GM12801 (cell line): ENCODE results near the gene TMEM123.

Source experiments
- TF ChIP-seq, protein P1 (sequence below): IDR thresholded peaks from one replicate; pipeline ENCODE4 v1.5.1; 2011; ENCODE audit warnings: control low read depth; ENCODE audit not compliant: insufficient read length; ENCODE audit errors: extremely low read depth

TMEM123 gene

DNA sequence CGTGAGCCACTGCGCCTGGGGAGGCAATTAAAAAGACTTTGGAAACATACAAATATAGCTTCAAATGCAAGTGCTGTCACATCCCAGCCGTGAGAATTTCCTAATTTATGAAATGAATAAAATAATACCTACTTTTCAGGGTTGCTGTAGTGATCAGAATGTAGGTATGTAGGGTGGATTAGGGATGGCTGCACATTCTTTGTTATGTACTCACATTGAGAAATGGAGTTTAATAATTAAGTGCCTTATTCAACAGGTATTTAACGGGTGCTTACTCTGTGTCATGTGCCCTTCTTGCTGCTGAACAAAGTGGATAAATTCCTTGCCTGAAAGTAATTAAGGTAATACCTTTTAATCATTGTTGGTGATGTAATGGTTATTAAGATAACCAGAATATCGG lies 41.0 kb upstream of the TMEM123 start:
- TF ChIP-seq, protein P1, sequence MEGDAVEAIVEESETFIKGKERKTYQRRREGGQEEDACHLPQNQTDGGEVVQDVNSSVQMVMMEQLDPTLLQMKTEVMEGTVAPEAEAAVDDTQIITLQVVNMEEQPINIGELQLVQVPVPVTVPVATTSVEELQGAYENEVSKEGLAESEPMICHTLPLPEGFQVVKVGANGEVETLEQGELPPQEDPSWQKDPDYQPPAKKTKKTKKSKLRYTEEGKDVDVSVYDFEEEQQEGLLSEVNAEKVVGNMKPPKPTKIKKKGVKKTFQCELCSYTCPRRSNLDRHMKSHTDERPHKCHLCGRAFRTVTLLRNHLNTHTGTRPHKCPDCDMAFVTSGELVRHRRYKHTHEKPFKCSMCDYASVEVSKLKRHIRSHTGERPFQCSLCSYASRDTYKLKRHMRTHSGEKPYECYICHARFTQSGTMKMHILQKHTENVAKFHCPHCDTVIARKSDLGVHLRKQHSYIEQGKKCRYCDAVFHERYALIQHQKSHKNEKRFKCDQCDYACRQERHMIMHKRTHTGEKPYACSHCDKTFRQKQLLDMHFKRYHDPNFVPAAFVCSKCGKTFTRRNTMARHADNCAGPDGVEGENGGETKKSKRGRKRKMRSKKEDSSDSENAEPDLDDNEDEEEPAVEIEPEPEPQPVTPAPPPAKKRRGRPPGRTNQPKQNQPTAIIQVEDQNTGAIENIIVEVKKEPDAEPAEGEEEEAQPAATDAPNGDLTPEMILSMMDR: no peak

DNA sequence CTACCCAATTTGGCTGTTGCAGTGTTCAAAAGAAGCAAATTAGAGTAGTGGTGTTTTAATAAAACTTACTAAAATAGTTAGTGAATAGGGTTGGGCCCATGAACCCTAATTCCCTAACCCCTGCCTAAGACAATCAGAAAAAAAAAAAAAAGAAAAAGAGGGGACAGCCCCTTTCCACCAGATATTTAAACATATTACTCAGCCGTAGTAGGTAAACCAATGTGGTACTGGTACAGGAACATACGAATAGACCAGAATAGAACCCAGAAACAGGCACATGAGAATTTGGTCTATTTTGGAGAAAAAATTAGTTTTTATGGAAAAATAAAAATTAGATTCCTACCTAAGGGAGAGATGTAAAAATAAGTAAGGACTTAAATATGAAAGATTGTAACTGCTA lies 39.4 kb upstream of the TMEM123 start:
- TF ChIP-seq, protein P1: no peak

DNA sequence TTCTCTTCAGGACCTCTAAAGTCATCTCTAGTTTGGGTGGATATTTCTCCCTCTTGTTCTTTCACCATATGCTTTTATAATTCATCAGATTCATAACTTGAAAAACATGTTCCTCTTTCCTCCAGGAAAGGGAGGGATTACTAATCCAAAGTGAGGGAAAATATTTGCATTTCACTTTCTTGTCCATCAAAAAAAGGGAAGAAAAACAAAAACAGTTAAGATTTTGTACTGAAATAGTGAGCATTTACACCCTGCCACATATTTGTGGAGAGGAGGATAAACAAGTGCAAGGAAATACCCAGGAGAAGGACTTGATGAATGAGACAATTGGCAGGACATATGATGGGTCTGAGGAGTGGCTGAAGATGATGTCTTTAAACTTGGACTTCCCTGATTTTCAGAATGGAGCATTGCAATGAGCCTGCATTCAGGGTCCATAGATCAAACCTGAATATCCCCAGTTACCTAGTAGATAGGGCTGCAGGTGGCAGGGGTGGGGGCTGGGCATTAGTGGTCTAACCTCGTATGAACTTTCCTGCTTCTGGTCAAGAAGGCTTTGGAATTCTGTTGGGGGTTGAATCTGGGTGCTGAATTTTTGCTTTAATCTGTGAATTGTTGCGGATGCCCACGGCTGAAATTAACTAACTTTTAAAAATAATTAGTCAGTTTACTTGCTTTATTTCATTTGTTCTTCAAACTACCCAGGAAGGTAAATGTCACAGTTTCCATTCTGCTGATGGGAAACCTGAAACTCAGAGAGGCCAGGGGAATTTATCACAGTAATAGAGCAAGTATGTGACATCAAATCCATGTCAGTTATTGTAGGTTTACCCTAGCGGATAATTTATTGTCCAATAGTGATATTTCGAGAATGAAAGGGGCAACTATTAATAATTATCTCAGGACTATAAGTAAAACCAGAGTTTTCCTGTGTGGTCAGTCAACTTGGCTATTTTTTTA lies 36.9 kb upstream of the TMEM123 start:
- TF ChIP-seq, protein P1: no peak

DNA sequence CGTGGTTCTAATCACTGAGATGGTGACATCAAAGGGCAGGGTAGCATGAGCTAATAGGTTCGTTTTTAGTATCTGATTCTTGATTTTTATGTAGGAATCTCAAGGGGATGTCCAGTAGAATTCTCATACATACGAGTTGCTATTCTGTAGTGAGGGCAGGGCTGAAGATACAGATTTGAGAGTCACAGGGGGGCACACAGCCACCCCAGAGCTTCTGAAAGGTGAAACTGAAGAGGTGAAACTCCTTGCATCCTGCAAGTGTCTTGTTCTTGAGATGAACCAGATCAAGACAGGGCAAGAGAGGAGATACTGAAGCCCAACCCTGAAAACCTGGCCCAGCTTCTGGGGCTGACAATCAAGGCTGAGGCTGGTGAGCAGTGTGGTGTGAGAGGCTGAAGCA lies 35.6 kb upstream of the TMEM123 start:
- TF ChIP-seq, protein P1: no peak

DNA sequence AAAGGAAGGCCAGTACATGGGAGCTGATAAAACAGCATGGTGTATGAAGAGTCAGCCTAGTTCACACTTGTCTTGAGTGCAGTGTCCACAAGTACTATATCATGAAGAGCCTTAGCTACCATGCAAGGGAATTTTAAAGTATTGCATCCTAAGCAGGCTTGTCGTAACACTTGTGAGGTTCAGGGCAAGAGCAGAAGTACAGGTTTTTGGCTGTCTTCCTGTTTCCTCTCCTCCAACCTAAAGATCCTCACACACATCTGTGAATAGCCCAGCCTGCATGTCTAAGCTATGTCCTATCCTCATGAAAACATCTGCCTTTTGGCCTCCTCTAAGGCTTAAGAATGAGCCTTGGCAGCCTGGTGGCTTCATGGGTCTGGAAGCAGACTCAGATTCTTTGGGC lies 34.6 kb upstream of the TMEM123 start:
- TF ChIP-seq, protein P1: no peak

DNA sequence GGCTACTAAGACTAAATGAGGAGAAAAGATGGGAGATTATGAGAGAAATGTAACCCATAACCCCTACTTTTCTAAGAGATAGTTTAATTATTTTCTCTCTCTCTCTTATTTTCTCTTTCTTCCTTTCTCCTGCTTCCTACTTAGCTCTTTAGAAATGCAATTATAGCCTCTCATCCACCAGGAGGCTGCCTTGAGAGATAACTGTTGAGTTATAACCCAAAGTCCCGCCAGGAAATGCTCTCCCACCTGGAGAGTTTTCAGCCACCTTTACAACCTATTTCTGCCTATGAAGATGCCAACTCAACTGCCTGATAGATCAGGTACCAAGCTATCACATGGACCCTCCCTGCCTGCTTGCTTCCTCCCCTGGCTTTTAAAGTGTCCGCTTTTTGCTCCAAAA lies 34.0 kb upstream of the TMEM123 start:
- TF ChIP-seq, protein P1: no peak

DNA sequence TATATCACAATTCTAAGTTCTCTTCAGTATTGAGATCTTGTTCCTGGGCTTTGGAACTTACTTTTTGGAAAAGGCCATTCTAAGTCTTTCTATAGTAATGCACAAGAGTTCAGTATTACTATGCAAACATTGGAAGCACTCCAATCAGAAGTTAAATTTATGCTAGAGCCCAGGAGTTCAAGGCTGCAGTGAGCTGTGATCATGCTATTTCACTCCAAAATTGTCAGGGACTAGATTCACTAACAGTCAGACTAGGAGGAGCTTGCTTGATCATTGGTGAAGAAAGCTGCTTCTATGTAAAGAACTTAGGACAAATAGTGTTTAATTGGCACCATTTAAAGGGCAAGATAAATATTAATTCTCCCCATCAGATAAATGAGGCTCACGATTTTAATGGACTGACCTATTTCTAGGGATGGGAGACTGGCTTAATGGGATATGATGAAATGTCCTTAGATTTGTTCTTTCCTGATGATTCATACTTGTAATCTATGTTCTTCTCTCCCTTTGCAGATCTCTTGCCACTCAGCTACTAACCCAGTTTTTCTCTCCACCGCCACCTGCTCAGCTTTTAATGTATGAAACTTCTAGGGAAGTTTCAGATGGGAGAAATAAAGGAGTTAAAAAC lies 32.6 kb upstream of the TMEM123 start:
- TF ChIP-seq, protein P1: no peak
